Vagina (tissue), 2 donors: ENCODE data around the gene CORO6. TPM values are rescaled to one million over a fixed set of nuclear protein-coding genes. Genes with fewer than 3 reads are reported as not detected.

ENCODE experiments used
- DNase-seq, 2 donors: peaks; one replicate each; pipeline ENCODE4 v3.0.0-alpha.2; 2017; ENCODE audit errors: extremely low spot score in 2 of 2
- H3K27ac ChIP-seq: fragments of 200-600 bp; sonication (generic); one replicate; pipeline ENCODE4 v1.5.1; 2019
- H3K27me3 ChIP-seq: fragments of 200-600 bp; sonication (generic); one replicate; pipeline ENCODE4 v1.5.1; 2019
- H3K36me3 ChIP-seq, 2 donors: fragments of 200-600 bp; sonication (generic); one replicate each; pipeline ENCODE4 v1.5.1; 2017 to 2019
- H3K4me1 ChIP-seq: fragments of 200-600 bp; sonication (generic); one replicate; pipeline ENCODE4 v1.5.1; 2019
- H3K4me3 ChIP-seq, 2 donors: fragments of 200-600 bp; sonication (generic); 1 replicate in 1 of 2; 2 replicates in 1 of 2; pipeline ENCODE4 v1.5.1; 2016 to 2019
- H3K9me3 ChIP-seq: fragments of 200-600 bp; sonication (generic); one replicate; pipeline ENCODE4 v1.5.1; 2019
- CTCF ChIP-seq, 3 experiments: fragments of 450-650 bp in 2 of 3; fragments of 200-600 bp in 1 of 3; sonication (generic) in 1 of 3; IDR thresholded peaks; one replicate each; pipeline ENCODE4 v1.5.1; 2017 to 2019; ENCODE audit warnings: antibody characterized with exemption in 3 of 3, mild to moderate bottlenecking in 2 of 3, moderate library complexity in 2 of 3
- POLR2A ChIP-seq, 2 donors: fragments of 450-650 bp; IDR thresholded peaks; one replicate each; pipeline ENCODE4 v1.6.1; 2017; ENCODE audit warnings: antibody characterized with exemption in 2 of 2, mild to moderate bottlenecking in 2 of 2, moderate library complexity in 2 of 2
- POLR2AphosphoS5 ChIP-seq, 2 donors: sonication (generic); formaldehyde crosslinking; IDR thresholded peaks; one replicate each; pipeline ENCODE4 v1.9.0; 2017; ENCODE audit warnings: antibody characterized with exemption in 2 of 2, mild to moderate bottlenecking in 2 of 2, low read depth in 1 of 2; ENCODE audit not compliant: insufficient read depth in 1 of 2
- intact Hi-C: fragments of 100-400 bp; cut with DNase I; formaldehyde crosslinking; loops from one replicate; pipeline ENCODE4 v1.15.1; 2023
- total RNA-seq: library from RNA; depleted of rRNA; stranded (reverse); fragments of >200 nt; gene quantifications from one replicate; pipeline ENCODE4 v1.2.3, GENCODE V29; 2016

The CORO6 gene
- total RNA-seq, 1 donor from 2014 or later: 23.6 TPM

GRCh38 chr17:29595107-29595942 lies 27.4 kb downstream of the CORO6 start:
- no peak for DNase-seq
- intact Hi-C loops: no loop called here
- peaks cover 62% of the 10 kb centered on the region for H3K4me1 ChIP-seq
- TF ChIP-seq CTCF (IDR thresholded peaks at IDR 0.05): no peak
- no peak for TF ChIP-seq POLR2A (IDR thresholded peaks at IDR 0.05)
- TF ChIP-seq POLR2AphosphoS5 (IDR thresholded peaks at IDR 0.05; ENCODE audit: insufficient read depth in 1 of 2, low read depth in 1 of 2): no peak
- no peaks in the 10 kb centered on the region for H3K27me3 ChIP-seq
- no peaks in the 10 kb centered on the region for H3K9me3 ChIP-seq
- H3K36me3 ChIP-seq: no peaks in the 10 kb centered on the region
- H3K4me3 ChIP-seq: no peak overlapping the region
- peak overlapping the region; percentile 51 for H3K27ac ChIP-seq

GRCh38 chr17:29594519-29595090 lies 28.1 kb downstream of the CORO6 start:
- H3K27me3 ChIP-seq: no peaks in the 10 kb centered on the region
- peak overlapping the region in 1 of 2 donors; percentile 66 for H3K4me3 ChIP-seq
- intact Hi-C loops: no loop called here
- peaks cover 69% of the 10 kb centered on the region for H3K4me1 ChIP-seq
- no peak for TF ChIP-seq POLR2A (IDR thresholded peaks at IDR 0.05)
- TF ChIP-seq CTCF (IDR thresholded peaks at IDR 0.05): no peak
- TF ChIP-seq POLR2AphosphoS5 (IDR thresholded peaks at IDR 0.05; ENCODE audit: insufficient read depth in 1 of 2, low read depth in 1 of 2): no peak
- H3K27ac ChIP-seq: peak overlapping the region; percentile 58
- no peaks in the 10 kb centered on the region for H3K36me3 ChIP-seq
- no peaks in the 10 kb centered on the region for H3K9me3 ChIP-seq
- DNase-seq: no peak

DNA sequence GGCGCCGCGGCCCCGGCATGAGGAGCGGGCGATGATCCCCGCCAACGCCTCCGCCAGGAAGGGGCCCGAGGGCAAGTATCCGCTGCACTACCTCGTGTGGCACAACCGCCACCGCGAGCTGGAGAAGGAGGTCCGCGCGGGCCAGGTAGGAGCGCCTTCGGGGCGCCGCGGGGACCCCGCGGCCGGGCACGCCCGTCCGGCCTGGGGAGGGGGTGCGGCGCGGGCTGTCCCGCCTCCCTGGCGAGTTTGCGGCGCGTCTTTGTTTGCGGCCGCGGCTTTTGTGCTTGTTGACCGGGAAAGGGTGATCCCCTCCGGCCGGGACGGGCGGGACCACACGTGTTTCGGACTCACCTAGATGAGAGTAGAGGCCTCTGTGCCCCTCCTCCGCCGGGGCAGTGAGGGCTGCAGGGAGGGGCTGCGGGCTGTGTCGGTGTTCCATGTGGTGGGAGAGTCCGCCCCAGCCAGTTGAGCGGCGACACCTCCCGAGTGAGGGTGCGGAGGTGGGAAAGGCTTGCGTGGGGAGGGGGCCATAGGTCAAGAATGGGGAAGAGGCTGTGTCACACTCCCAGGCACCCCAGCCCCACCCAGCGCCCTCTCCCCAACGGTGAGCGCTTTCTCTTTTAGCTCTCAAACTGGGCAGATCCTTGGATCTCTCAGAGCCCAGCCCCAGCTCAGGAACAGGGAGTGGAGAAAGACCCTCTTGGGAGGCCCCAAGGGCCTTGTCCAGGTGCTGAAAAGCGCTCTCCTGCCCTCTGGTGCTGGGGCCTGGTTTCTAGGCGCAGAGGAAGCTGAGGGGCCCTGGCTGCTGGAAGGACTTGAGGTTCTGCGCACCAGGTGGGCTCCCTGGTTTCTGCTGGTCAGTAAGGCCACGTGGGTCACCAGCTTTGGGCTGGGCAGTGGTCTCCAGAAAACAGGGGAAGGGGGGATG lies 28.9 kb downstream of the CORO6 start:
- DNase-seq: no peak
- intact Hi-C loops: no loop called here
- Histone ChIP-seq H3K4me1 (peaks cover 69% of the 10 kb centered on the region), H3K27ac (peak overlapping the region; percentile 58), H3K9me3 (no peaks in the 10 kb centered on the region), H3K36me3 (no peaks in the 10 kb centered on the region), H3K27me3 (no peaks in the 10 kb centered on the region), H3K4me3 (peak overlapping the region; percentile 66 to 86)
- TF ChIP-seq POLR2A (IDR thresholded peaks at IDR 0.05) (no peak), CTCF (IDR thresholded peaks at IDR 0.05) (no peak), POLR2AphosphoS5 (IDR thresholded peaks at IDR 0.05; ENCODE audit: insufficient read depth in 1 of 2, low read depth in 1 of 2) (no peak)

GRCh38 chr17:29592850-29593551 lies 29.7 kb downstream of the CORO6 start, which contains the start of gene ANKRD13B:
TSS of gene ANKRD13B (plus strand) at chr17:29593132. CDS start at chr17:29593622, 490 bp downstream.
- no peaks in the 10 kb centered on the region for H3K27me3 ChIP-seq
- no peaks in the 10 kb centered on the region for H3K36me3 ChIP-seq
- no peak for DNase-seq
- peak within 1 kb of the TSS; percentile 66 to 94 for H3K4me3 ChIP-seq
- H3K9me3 ChIP-seq: no peaks in the 10 kb centered on the region
- TF ChIP-seq POLR2AphosphoS5 (IDR thresholded peaks at IDR 0.05; ENCODE audit: insufficient read depth in 1 of 2, low read depth in 1 of 2) (no peak), POLR2A (IDR thresholded peaks at IDR 0.05) (no peak), CTCF (IDR thresholded peaks at IDR 0.05) (no peak)
- peak within 1 kb of the TSS; percentile 93 for H3K27ac ChIP-seq
- intact Hi-C loops: no loop called here
- H3K4me1 ChIP-seq: peaks cover 77% of the 10 kb centered on the region
